Stimulated activated naive CD8-positive, alpha-beta T cell treated with anti-CD3 and anti-CD28 coated beads, Interleukin-15, Interleukin-2, amounts not matched to agents 100 ng/mL and 50 ng/mL, for 24 hours (primary cell): ENCODE results near the gene HIP1R.

Experiments
- H3K27ac Mint-ChIP-seq: one replicate; pipeline ENCODE4 v1.8.0; 2021; ENCODE audit warnings: mild to moderate bottlenecking, mixed read lengths
- H3K27me3 Mint-ChIP-seq: one replicate; pipeline ENCODE4 v1.8.0; 2021; ENCODE audit warnings: mixed read lengths
- H3K36me3 Mint-ChIP-seq: one replicate; pipeline ENCODE4 v1.8.0; 2021; ENCODE audit warnings: low read depth, mixed read lengths
- H3K4me1 Mint-ChIP-seq: one replicate; pipeline ENCODE4 v1.8.0; 2021; ENCODE audit warnings: low read depth, mixed read lengths
- H3K4me3 Mint-ChIP-seq: one replicate; pipeline ENCODE4 v1.8.0; 2021; ENCODE audit warnings: mild to moderate bottlenecking, mixed read lengths
- H3K9me3 Mint-ChIP-seq: one replicate; pipeline ENCODE4 v1.8.0; 2021; ENCODE audit warnings: mixed read lengths

The HIP1R gene

DNA sequence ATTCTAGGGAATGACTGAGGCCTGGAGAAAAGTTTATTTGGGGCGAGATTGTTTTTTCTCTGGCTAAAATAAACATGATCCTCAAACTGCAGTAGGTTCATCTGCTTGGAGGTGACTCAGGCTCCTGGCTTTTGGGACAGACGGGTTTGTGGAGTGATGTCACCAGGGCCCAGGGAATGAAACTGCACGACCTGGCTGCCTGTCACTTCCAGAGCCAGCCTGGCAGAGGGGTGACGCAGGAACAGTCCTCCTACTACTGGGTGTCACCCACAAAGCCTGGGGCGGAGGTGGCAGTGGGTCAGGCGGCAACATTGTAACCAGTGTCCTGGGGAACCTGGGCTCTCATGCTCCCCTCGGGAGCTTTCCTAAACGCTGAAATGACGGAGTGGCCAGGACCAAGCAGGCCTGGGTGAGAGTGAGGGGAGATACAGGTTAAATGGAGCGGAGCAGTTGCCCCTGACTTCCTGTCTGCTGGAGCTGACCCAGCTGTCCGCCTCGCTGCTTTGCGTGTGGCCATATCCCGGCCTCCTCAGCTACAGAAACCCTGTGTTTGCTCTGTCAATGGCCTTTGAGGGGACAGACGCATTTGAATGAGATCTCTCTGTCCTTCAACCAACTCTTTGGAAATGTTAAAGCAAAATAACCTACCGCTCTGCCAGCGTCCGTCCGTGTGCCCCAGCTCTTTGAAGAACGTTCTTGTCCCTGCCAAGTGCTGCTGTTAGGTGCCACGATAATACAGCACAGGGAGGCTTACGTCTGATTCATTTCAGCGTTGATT, 6.5 kb downstream of the HIP1R start:
- H3K4me3 Mint-ChIP-seq: no peak overlapping the region
- H3K4me1 Mint-ChIP-seq: peaks cover 30% of the 10 kb centered on the region
- H3K27ac Mint-ChIP-seq: no peak overlapping the region
- H3K27me3 Mint-ChIP-seq: no peaks in the 10 kb centered on the region
- peaks cover 4% of the 10 kb centered on the region for H3K36me3 Mint-ChIP-seq
- no peaks in the 10 kb centered on the region for H3K9me3 Mint-ChIP-seq

DNA sequence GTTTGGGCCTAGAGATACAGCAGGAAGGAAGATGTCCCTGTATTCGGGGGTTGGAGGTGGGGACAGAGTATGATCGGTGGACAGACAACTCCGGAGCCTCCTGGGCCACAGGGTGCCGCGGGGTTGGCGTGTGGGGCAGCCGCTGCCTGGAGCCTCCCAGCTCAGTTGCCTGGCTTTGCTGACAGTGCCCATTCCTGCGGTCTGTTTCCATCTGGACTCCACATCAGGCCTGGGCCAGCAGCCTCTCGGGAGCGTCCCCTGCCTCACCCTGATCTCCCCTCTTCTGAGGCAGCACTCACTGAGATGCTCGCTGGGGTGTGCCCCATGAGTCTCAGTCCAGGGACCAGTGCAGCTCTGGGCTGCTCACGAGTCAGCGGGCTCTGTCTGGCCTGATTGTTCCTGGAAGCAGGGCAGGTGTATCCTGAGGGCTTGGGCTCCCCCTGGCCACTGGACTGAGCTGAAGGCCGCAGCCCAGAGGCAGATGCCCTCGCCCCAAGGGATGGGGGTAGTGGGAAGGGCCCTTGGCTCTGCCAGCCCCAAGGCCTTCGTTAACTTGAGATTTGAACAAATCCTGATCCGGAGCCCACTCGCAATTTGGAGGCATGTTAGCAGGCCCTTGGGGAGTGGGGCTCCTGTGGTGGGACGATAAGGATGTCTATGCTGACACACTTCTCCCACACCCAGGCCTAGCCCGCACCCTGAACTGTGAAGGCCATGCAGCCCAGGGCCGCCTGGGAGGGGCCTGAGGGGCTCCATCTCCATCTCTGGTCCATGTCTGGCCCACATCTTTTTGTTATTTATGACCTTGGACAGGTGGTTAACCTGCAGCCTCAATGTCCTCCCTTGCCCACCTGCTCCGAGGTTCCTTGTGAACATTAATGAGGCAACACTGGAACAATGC, 7.5 kb downstream of the HIP1R start:
- Mint-ChIP-seq H3K36me3 (no peaks in the 10 kb centered on the region), H3K4me3 (no peak overlapping the region), H3K4me1 (peaks cover 20% of the 10 kb centered on the region), H3K27me3 (no peaks in the 10 kb centered on the region), H3K27ac (no peak overlapping the region), H3K9me3 (no peaks in the 10 kb centered on the region)

DNA sequence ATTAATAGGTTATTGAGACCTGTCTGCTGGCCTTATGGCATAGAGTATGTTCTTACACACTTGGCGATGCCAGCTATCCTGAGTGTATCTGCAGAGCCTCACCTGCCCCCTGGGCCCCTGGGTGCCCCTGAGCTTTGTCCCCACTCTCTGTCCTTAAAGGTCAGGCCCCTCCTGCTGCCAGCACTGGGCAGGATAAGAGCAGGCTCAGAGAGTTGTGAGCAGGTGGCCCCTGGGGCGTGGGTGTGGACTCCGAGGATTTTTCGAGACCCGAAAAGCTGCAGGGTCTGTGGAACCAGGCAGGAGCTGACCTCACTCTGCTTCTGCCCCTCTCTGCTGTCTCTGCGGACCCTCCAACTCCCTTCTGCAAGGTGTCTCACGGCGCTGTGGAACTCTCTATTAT, 8.2 kb downstream of the HIP1R start:
- peaks cover 13% of the 10 kb centered on the region for H3K4me1 Mint-ChIP-seq
- no peak overlapping the region for H3K4me3 Mint-ChIP-seq
- H3K27me3 Mint-ChIP-seq: no peaks in the 10 kb centered on the region
- H3K9me3 Mint-ChIP-seq: no peaks in the 10 kb centered on the region
- no peaks in the 10 kb centered on the region for H3K36me3 Mint-ChIP-seq
- H3K27ac Mint-ChIP-seq: no peak overlapping the region

DNA sequence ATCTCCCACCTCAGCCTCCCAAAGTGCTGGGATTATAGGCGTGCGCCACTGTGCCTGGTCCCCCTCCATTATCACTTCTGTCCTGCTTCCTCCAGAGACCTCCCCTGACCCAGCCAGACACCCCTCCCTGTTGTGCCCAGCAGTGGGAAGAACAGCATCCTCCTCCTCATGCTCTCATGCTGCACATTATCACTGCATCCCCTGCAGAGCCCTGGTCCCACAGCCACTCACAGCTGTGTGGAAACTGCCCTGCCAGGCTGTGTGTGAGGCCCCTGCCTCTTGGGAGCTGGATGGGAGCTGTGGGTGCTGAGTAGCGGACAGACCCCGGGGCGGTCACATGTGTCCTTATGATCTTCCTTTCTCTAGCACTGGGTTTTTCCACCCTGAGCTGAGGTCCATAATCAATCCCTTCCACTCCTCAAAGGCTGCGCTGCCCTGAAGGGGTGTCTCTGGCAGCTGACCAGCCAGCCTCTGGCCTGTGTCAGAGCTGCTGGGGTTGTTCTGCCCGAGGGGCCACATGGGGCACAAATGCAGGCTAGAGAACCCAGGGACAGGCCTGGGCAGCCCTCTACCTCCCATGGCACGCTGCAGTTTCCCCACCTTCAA, 9.2 kb downstream of the HIP1R start:
- Mint-ChIP-seq H3K4me1 (peaks cover 7% of the 10 kb centered on the region), H3K36me3 (no peaks in the 10 kb centered on the region), H3K4me3 (no peak overlapping the region), H3K27me3 (no peaks in the 10 kb centered on the region), H3K27ac (no peak overlapping the region), H3K9me3 (no peaks in the 10 kb centered on the region)

DNA sequence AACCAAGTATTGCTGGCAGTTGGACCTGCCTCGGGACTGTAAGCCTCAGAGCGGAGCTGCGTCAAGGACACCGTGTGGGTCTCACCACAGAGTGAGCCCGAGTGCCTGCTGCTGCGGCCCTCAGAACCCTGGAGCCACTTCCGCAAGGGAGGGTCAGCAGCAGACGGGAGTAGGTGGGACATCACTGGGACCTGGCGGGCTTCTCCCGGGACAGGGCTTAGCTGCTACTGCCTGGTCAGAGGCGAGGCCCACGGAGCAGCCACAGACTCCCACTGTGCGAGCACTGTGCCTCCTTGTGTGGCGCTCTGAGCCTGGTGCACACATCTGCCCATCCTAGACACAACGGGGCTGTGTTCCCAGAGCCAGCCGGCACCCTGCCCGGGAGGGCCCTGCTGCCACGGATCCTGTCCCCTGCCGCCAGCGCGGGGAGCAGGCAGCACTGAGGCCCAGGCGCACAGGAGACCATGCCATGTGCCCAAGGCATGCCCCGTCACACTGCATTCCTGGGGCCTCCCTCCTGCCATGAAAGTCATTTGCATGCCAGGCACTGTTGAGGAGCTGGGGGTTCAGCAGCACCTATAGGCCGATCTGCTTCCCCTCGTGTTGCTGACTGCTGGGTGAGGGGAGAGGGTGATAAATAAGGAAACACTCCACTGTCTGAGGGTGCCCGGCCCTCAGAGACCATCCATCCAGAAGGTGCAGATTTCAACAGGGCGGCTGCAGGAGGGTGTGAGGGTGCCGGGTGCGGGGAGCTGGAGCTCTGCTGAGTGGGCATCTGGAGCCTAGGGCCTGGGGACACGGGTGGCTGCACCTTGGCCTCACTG, 10.0 kb downstream of the HIP1R start:
- H3K27ac Mint-ChIP-seq: no peak overlapping the region
- H3K27me3 Mint-ChIP-seq: no peaks in the 10 kb centered on the region
- no peaks in the 10 kb centered on the region for H3K36me3 Mint-ChIP-seq
- no peaks in the 10 kb centered on the region for H3K9me3 Mint-ChIP-seq
- H3K4me1 Mint-ChIP-seq: peaks cover 7% of the 10 kb centered on the region
- H3K4me3 Mint-ChIP-seq: no peak overlapping the region

DNA sequence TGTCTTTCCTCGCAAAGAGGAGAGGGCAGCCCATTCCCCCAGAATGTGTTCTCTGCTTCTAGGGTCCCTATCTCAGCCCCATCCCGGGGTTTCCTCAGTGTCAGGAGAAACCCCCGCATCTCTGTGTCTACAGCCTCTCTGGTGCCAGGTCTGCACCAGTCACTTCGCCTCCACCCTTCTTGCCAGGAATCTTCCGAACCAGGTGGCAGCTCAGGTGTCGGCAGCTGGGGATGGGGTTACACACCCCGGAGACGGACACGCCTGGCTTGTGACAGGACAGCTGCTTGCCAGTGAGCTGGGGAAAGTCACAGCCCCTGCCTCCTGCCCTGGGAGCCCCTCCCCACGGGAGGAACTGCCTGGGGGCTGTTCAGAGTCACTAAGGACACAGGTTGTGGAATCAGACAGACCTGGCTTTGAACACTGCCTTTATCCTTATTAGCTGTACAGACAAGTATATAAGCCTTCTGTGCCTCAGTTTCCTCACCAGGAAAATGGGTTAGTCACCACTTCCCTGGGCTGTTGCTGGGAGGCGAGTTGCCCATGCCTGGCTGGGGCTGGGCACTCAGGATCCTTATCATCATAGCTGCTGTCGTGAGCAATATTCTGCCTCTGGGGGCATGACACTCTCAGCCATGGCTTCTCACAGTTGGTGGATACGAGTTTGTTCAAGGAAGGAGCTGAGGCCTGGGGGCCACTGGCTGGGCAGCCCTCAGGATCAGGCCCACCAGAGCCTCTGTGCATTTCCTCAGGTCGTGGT, 10.8 kb downstream of the HIP1R start:
- H3K4me3 Mint-ChIP-seq: no peak overlapping the region
- no peaks in the 10 kb centered on the region for H3K36me3 Mint-ChIP-seq
- no peak overlapping the region for H3K27ac Mint-ChIP-seq
- no peaks in the 10 kb centered on the region for H3K27me3 Mint-ChIP-seq
- no peaks in the 10 kb centered on the region for H3K9me3 Mint-ChIP-seq
- H3K4me1 Mint-ChIP-seq: peaks cover 7% of the 10 kb centered on the region

DNA sequence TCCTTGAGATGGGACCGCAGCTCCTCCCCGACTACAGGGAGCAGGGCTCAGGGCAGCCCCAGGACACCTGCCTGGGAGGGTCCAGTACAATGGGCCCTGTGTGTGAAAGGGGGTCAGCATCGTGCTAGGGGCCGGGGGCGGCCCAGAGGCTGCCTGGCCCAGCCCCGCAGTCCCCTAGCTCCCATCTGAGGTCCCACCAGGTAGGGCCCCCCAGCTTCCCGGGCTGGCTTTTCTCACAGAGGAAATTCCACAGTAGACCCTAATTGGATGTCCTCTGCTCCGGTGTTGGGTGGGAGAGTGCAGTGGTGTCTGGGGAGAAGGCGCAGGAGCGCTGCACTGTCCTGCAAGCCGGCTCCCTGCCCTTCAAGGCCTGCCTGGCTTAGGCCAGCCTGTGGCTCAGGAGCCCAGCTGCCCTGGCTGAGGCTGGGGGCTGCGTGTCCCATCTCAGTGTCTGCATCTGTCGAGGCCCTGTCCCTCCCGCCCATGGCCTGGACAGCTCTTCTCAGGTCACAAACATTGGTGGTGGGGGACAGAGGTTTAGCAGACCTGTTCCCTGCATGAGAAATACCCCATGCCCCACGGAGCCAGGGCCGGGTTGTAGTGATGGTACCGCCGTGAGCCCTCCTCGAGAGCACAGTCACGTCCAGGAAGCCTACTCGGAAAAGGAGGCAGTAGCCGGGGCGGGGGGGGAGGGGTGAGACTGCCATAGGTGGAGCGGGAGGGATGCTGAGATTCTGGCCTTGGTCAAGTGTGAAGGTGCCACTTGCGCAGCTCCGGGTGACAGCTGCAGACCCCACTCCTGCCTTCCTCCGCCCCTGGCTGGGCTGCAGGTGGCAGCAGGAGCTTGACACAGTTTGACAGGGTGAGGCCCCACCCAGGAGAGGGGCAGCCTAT, 11.6 kb downstream of the HIP1R start:
- Mint-ChIP-seq H3K27me3 (no peaks in the 10 kb centered on the region), H3K4me1 (no peaks in the 10 kb centered on the region), H3K27ac (no peak overlapping the region), H3K9me3 (no peaks in the 10 kb centered on the region), H3K4me3 (no peak overlapping the region), H3K36me3 (no peaks in the 10 kb centered on the region)

DNA sequence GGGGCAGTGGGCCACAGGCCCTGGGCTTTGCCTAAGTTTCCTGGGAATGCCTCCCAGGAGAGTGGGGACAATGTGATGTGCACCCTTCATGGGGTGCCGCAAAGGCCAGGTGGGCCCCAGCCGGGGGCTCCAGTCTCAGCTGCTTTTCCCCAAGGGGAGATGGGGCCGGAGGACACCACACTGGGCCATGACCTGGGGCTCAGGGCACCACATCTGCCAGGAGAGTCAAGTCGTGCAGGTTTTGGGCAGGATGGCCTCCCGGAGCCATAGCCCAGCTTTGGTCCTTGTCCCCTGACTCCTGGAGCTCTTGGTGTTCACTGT, 12.2 kb downstream of the HIP1R start:
- H3K4me1 Mint-ChIP-seq: no peaks in the 10 kb centered on the region
- H3K4me3 Mint-ChIP-seq: no peak overlapping the region
- no peaks in the 10 kb centered on the region for H3K27me3 Mint-ChIP-seq
- no peaks in the 10 kb centered on the region for H3K36me3 Mint-ChIP-seq
- no peak overlapping the region for H3K27ac Mint-ChIP-seq
- no peaks in the 10 kb centered on the region for H3K9me3 Mint-ChIP-seq

DNA sequence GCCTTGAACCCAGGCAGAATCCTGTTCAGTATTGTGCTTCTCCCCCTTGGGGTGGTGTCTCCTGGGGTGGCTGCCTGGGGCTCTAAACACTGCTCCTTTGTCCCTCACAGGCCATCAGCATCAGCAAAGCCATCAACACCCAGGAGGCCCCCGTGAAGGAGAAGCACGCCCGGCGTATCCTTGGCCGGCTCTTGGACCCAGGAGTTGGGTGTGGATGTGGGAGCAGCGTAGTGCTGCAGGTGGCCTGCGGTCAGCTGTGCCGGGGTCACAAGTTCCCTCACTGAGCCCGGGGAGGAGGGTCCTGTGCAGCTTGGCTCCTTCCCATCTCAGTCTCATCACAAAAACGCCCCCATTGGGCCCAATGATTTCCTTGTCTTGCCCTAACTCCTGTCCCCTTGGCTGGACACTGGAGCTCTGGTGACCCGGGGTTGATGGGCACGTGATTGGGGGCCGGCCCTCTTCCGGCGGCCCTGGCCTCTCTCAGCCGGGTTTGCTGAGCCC, 12.7 kb downstream of the HIP1R start:
- no peaks in the 10 kb centered on the region for H3K27me3 Mint-ChIP-seq
- no peaks in the 10 kb centered on the region for H3K36me3 Mint-ChIP-seq
- no peaks in the 10 kb centered on the region for H3K4me1 Mint-ChIP-seq
- no peak overlapping the region for H3K27ac Mint-ChIP-seq
- H3K4me3 Mint-ChIP-seq: no peak overlapping the region
- no peaks in the 10 kb centered on the region for H3K9me3 Mint-ChIP-seq

DNA sequence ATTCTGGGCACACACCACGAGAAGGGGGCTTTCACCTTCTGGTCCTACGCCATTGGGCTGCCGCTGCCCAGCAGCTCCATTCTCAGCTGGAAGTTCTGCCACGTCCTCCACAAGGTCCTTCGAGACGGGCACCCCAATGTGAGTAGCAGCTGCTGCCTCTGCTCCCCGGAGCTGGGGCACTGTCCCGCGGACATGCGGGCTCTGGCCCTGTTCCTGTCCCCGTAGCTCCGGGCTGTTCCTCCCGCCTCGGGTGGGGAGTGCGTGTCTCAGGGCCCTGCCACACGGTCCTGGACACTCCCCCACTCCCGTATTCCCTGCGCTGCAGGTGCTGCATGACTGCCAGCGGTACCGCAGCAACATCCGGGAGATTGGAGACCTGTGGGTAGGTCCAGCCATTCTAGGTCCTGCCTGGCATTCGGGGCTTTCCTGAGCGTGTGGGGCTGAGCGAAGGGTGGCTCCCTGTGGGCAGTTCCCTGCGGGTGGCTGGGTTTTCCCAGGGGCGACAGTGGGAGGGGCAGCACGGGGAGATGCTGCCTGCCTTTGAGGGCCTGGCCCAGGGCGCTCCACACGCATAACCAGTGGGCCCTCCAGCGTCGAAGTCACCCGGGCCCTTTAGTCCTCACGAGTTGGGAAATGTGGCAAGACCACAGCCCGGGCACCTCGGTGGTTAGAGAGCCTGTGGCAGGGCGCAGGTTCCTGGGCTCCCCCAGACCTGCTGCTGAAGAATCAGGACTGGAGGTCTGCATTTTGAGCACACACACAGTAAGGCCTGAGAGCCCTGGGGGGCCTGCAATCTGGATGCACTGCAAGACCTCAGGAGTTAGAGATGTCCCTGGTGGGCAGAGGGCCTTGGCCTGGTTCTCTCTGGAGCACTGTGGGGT, 13.5 kb downstream of the HIP1R start:
- no peak overlapping the region for H3K27ac Mint-ChIP-seq
- no peaks in the 10 kb centered on the region for H3K4me1 Mint-ChIP-seq
- no peaks in the 10 kb centered on the region for H3K9me3 Mint-ChIP-seq
- no peak overlapping the region for H3K4me3 Mint-ChIP-seq
- no peaks in the 10 kb centered on the region for H3K27me3 Mint-ChIP-seq
- H3K36me3 Mint-ChIP-seq: no peaks in the 10 kb centered on the region

DNA sequence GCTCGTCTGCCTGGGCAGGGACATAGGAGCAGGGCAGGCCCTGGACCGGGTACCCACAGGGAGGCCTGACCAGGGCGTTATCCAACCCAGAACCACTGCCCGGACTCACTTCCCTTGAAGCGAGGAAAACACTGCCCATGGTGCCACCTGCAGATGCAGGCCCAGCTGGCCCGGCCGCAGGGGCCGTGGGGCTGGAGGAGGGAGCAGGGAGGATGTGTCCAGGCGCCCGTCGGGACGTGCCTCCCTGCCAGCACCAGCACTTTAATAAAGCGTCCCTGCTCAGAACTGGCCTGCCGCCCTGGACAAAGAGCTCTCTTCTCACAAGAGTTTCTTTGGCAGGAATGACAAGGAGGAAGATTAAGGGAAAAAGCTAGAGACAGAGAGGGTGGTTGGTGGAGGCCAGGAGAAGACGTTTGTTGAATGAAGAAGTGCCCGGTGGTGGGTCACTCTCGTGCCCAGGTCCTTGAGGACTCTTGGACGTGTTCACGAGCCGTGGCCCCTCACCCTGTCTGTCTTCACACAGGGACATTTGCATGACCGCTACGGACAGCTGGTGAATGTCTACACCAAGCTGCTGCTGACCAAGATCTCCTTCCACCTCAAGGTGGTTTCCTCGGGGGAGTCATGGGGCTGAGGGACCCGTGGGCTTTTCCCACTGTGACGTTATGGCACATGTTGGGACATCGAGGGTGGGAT, 14.2 kb downstream of the HIP1R start:
- H3K9me3 Mint-ChIP-seq: no peaks in the 10 kb centered on the region
- no peaks in the 10 kb centered on the region for H3K36me3 Mint-ChIP-seq
- no peaks in the 10 kb centered on the region for H3K27me3 Mint-ChIP-seq
- H3K27ac Mint-ChIP-seq: no peak overlapping the region
- no peaks in the 10 kb centered on the region for H3K4me1 Mint-ChIP-seq
- no peak overlapping the region for H3K4me3 Mint-ChIP-seq

DNA sequence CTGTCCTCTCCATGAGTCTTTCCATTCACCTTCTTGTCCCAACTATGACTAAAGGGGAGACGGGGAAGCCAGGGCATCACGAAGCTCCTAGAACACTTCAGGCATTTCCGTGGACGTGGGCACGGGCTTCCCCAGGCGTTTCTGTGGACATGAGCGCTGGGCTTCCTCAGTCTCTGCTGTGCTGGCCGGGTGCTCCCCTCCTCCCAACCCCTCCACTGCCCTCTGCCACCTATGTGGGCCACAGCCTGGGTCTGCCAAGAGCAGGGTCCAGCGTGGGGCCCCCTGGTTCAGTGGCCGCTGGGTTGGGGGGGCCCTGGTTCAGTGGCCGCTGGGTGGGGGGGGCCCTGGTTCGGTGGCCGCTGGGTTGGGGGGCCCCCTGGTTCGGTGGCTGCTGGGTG, 14.8 kb downstream of the HIP1R start:
- Mint-ChIP-seq H3K27me3 (no peaks in the 10 kb centered on the region), H3K4me1 (no peaks in the 10 kb centered on the region), H3K4me3 (no peak overlapping the region), H3K27ac (no peak overlapping the region), H3K36me3 (no peaks in the 10 kb centered on the region), H3K9me3 (no peaks in the 10 kb centered on the region)
